Cardiac muscle cell (in vitro differentiated cells and primary cell): Measurements from ENCODE around the gene TRMT2B. TPM values are rescaled to one million over a fixed set of nuclear protein-coding genes. Genes with fewer than 3 reads are reported as not detected.
"Not testable (repeated sequence)": the region's sequence is repeated elsewhere in the genome, so short reads cannot be mapped to it uniquely, and the experiment has no call there.

Experiments
- DNase-seq, 2 donors: peaks; one replicate each; pipeline versions ENCODE4 v3.0.0 to v3.0.0-alpha.2; 2010 to 2017; ENCODE audit warnings: low read depth in 1 of 2, low spot score in 1 of 2
- H3K27ac ChIP-seq: fragments of 200-600 bp; sonication (generic); 2 replicates; pipeline ENCODE4 v1.5.1; 2016
- H3K27me3 ChIP-seq: fragments of 200-600 bp; sonication (generic); 2 replicates; pipeline ENCODE4 v1.6.0; 2016; ENCODE audit warnings: control low read depth
- H3K36me3 ChIP-seq: fragments of 200-600 bp; sonication (generic); 2 replicates; pipeline ENCODE4 v1.5.1; 2016; ENCODE audit warnings: control low read depth
- H3K4me1 ChIP-seq: fragments of 200-600 bp; sonication (generic); 2 replicates; pipeline ENCODE4 v1.8.1; 2017; ENCODE audit warnings: low read depth, mild to moderate bottlenecking, mixed run types
- H3K4me3 ChIP-seq: fragments of 200-600 bp; sonication (generic); 2 replicates; pipeline ENCODE4 v1.5.1; 2016; ENCODE audit warnings: mild to moderate bottlenecking
- H3K9me3 ChIP-seq: fragments of 200-600 bp; sonication (generic); 2 replicates; pipeline ENCODE4 v1.5.1; 2017; ENCODE audit warnings: low read depth, mild to moderate bottlenecking, control low read depth
- CTCF ChIP-seq: IDR thresholded peaks from 2 replicates; pipeline ENCODE4 v1.5.1; 2012; ENCODE audit warnings: low read depth, mild to moderate bottlenecking, low read length
- polyA plus RNA-seq: library from polyadenylated mRNA; unstranded; fragments of >200 nt; fragmentation: Nextera tagmentation; extraction: Ambion mirVana; gene quantifications from 2 replicates; pipeline ENCODE4 v1.2.1, GENCODE V29; 2016
- total RNA-seq: library from RNA; depleted of rRNA; stranded (reverse); fragments of >200 nt; gene quantifications from 2 replicates; pipeline ENCODE4 v1.2.3, GENCODE V29; 2016

TRMT2B gene
- total and polyA plus RNA-seq, 2 experiments from 2014 or later = 14.0 to 14.5 TPM

- Histone ChIP-seq H3K9me3 (no peaks in the 10 kb centered on the region), H3K27ac (no peak overlapping the region), H3K4me3 (no peak overlapping the region), H3K4me1 (no peaks in the 10 kb centered on the region), H3K36me3 (no peaks in the 10 kb centered on the region), H3K27me3 (no peaks in the 10 kb centered on the region)
- peak in 1 of 2 donors; percentile 38 for DNase-seq
- TF ChIP-seq CTCF = no peak
Measured at GRCh38 chrX:101057093-101057714, 5.3 kb upstream of the TRMT2B start.

GRCh38 chrX:101056551-101056950 lies 4.6 kb upstream of the TRMT2B start:
- not testable (repeated sequence) for DNase-seq, H3K4me1 ChIP-seq, H3K27me3 ChIP-seq, H3K36me3 ChIP-seq, H3K4me3 ChIP-seq, H3K27ac ChIP-seq, H3K9me3 ChIP-seq

GRCh38 chrX:101051153-101051548 lies 760 bp downstream of the TRMT2B start:
- no peak for TF ChIP-seq CTCF
- no peaks in the 10 kb centered on the region for H3K9me3 ChIP-seq
- peak overlapping the region; percentile 80 for H3K27ac ChIP-seq
- no peaks in the 10 kb centered on the region for H3K4me1 ChIP-seq
- no peaks in the 10 kb centered on the region for H3K27me3 ChIP-seq
- peak overlapping the region; percentile 55 for H3K4me3 ChIP-seq
- H3K36me3 ChIP-seq = no peaks in the 10 kb centered on the region
- no peak for DNase-seq

- Histone ChIP-seq H3K36me3 (peaks cover 5% of the 10 kb centered on the region), H3K27ac (no peak overlapping the region), H3K4me3 (no peak overlapping the region), H3K9me3 (no peaks in the 10 kb centered on the region), H3K4me1 (no peaks in the 10 kb centered on the region), H3K27me3 (no peaks in the 10 kb centered on the region)
- no peak for DNase-seq
- no peak for TF ChIP-seq CTCF
Measured at GRCh38 chrX:101040197-101040596, 11.7 kb downstream of the TRMT2B start.

- Histone ChIP-seq H3K9me3 (no peaks in the 10 kb centered on the region), H3K4me3 (no peak overlapping the region), H3K27ac (no peak overlapping the region), H3K36me3 (peaks cover 5% of the 10 kb centered on the region), H3K27me3 (no peaks in the 10 kb centered on the region), H3K4me1 (no peaks in the 10 kb centered on the region)
- TF ChIP-seq CTCF = no peak
- DNase-seq = no peak
Measured at GRCh38 chrX:101037231-101037630, 14.7 kb downstream of the TRMT2B start.

GRCh38 chrX:101029665-101030064 lies 22.2 kb downstream of the TRMT2B start:
- TF ChIP-seq CTCF = no peak
- no peak for DNase-seq
- H3K36me3 ChIP-seq = no peaks in the 10 kb centered on the region

More at GRCh38 chrX:101029665-101030064, 22.2 kb downstream of the TRMT2B start:
- Histone ChIP-seq H3K9me3 (no peaks in the 10 kb centered on the region), H3K4me1 (no peaks in the 10 kb centered on the region), H3K4me3 (no peak overlapping the region), H3K27ac (no peak overlapping the region), H3K27me3 (no peaks in the 10 kb centered on the region)
